Measurements from ENCODE around the gene ABCC11. TPM values are rescaled to one million over a fixed set of nuclear protein-coding genes. Genes with fewer than 3 reads are reported as not detected.
"Not testable (repeated sequence)": the region's sequence is repeated elsewhere in the genome, so short reads cannot be mapped to it uniquely, and the experiment has no call there.

Gene ABCC11
- total RNA-seq, 4 donors from 2014 or later, result 0.40 to 0.66 TPM; not detected in 2

GRCh38 chr16:48252013-48252412 is 4.7 kb upstream of the ABCC11 start:
- Histone ChIP-seq H3K9me3 (no peaks in the 10 kb centered on the region), H3K4me1 (peaks cover 0 to 12% (median 0%) of the 10 kb centered on the region in 4 donors), H3K36me3 (peaks cover 0 to 36% (median 0%) of the 10 kb centered on the region in 3 donors), H3K27me3 (no peaks in the 10 kb centered on the region), H3K4me3 (no peak overlapping the region), H3K27ac (no peak overlapping the region)
- DNase-seq, result no peak
- no peak for TF ChIP-seq POLR2A (IDR thresholded peaks at IDR 0.05)
- no peak for TF ChIP-seq CTCF (IDR thresholded peaks at IDR 0.05)

- Histone ChIP-seq H3K4me3 (no peak overlapping the region), H3K27me3 (no peaks in the 10 kb centered on the region), H3K27ac (peak overlapping the region in 2 of 4 donors; percentile 60 to 61), H3K36me3 (peaks cover 0 to 36% (median 0%) of the 10 kb centered on the region in 3 donors), H3K9me3 (no peaks in the 10 kb centered on the region), H3K4me1 (peaks cover 0 to 23% (median 3%) of the 10 kb centered on the region in 4 donors)
- DNase-seq, result no peak
- no peak for TF ChIP-seq POLR2A (IDR thresholded peaks at IDR 0.05)
- TF ChIP-seq CTCF (IDR thresholded peaks at IDR 0.05), result no peak
Measured at GRCh38 chr16:48250520-48251278, 3.4 kb upstream of the ABCC11 start.

GRCh38 chr16:48246066-48246465 is 1.3 kb downstream of the ABCC11 start:
- TF ChIP-seq CTCF (IDR thresholded peaks at IDR 0.05) (no peak), POLR2A (IDR thresholded peaks at IDR 0.05) (no peak)
- DNase-seq, result no peak
- Histone ChIP-seq H3K4me3 (peak overlapping the region in 2 of 4 donors; percentile 23 to 79), H3K4me1 (peaks cover 0 to 31% (median 10%) of the 10 kb centered on the region in 4 donors), H3K36me3 (no peaks in the 10 kb centered on the region), H3K9me3 (no peaks in the 10 kb centered on the region), H3K27ac (no peak overlapping the region), H3K27me3 (no peaks in the 10 kb centered on the region)

GRCh38 chr16:48244863-48245195 is 2.5 kb downstream of the ABCC11 start:
- Histone ChIP-seq H3K27ac (peak overlapping the region; percentile 84 to 91 (median 89)), H3K27me3 (no peaks in the 10 kb centered on the region), H3K36me3 (no peaks in the 10 kb centered on the region), H3K4me1 (peaks cover 0 to 31% (median 10%) of the 10 kb centered on the region in 4 donors), H3K4me3 (peak overlapping the region; percentile 70 to 82 (median 79)), H3K9me3 (no peaks in the 10 kb centered on the region)
- TF ChIP-seq CTCF (IDR thresholded peaks at IDR 0.05) (no peak), POLR2A (IDR thresholded peaks at IDR 0.05) (no peak)
- DNase-seq, result no peak

GRCh38 chr16:48244080-48244862 is 3.1 kb downstream of the ABCC11 start, which contains the start of gene LONP2:
Gene LONP2 (plus strand): TSS chr16:48244300. CDS start chr16:48244389, 89 bp downstream.
- no peaks in the 10 kb centered on the region for H3K27me3 ChIP-seq
- H3K4me3 ChIP-seq, result peak within 1 kb of the TSS; percentile 70 to 82 (median 79)
- peaks cover 0 to 31% (median 10%) of the 10 kb centered on the region in 4 donors for H3K4me1 ChIP-seq
- DNase-seq, result peak; percentile 86 to 96 (median 93)
- peak within 1 kb of the TSS; percentile 84 to 91 (median 89) for H3K27ac ChIP-seq
- no peaks in the 10 kb centered on the region for H3K36me3 ChIP-seq
- H3K9me3 ChIP-seq, result no peaks in the 10 kb centered on the region
- TF ChIP-seq POLR2A (IDR thresholded peaks at IDR 0.05) (peak; percentile 64 to 72), CTCF (IDR thresholded peaks at IDR 0.05) (peak in 1 of 6 experiments; percentile 8)

- H3K27ac ChIP-seq, H3K27me3 ChIP-seq, H3K9me3 ChIP-seq, DNase-seq, H3K4me3 ChIP-seq, H3K4me1 ChIP-seq, H3K36me3 ChIP-seq: not testable (repeated sequence)
Measured at GRCh38 chr16:48240147-48240546, 7.2 kb downstream of the ABCC11 start.

Measured in Peyer's patch (tissue), 4 donors.